ENCODE measurements around the gene FURIN. TPM values are rescaled to one million over a fixed set of nuclear protein-coding genes. Genes with fewer than 3 reads are reported as not detected.

Gene FURIN
- total and polyA plus RNA-seq, 9 of the 15 experiments (the other 6 are each of a cell fraction or from before 2014, with no cell fraction given): 0.92 to 99.9 (median 34.8) TPM

DNA sequence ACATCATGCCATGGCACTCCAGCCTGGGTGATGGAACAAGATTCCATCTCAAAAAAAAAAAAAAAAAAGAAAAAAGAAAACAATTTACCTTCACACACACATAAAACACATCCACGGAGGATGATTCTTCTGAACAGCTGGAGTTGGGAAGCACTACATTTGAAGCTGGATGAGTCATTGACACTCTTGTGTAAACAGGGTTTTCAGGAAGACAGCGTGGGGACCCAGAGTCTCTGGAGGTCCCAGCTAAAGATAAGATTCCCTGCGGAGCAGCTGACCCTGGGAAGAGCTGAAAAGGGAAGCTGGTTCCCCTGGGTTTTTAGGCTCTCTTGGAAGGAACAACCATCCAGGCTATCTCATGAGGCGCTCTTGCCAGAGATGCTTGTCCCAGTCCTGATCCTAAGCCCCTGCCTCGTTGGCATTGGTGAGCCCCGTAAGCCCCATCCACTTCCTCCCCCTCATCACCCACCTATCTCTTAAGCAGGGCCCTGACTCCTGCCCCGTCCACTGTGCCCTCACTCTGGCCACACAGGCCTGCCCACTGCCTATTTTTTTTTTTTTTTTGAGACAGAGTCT lies 32.0 kb upstream of the FURIN start (continued):
- TF ChIP-seq ZNF695 (CRISPR knock-in tag; IDR thresholded peaks at IDR 0.05): no peak
- TF ChIP-seq SMARCA5 (IDR thresholded peaks at IDR 0.05): no peak
- TF ChIP-seq BCOR (IDR thresholded peaks at IDR 0.05): no peak
- TF ChIP-seq ATF7 (IDR thresholded peaks at IDR 0.05): peak; percentile 64; the same call in 1 of the 2 replicates
- no peak for TF ChIP-seq ZNF217 (CRISPR knock-in tag; IDR thresholded peaks at IDR 0.05)

DNA sequence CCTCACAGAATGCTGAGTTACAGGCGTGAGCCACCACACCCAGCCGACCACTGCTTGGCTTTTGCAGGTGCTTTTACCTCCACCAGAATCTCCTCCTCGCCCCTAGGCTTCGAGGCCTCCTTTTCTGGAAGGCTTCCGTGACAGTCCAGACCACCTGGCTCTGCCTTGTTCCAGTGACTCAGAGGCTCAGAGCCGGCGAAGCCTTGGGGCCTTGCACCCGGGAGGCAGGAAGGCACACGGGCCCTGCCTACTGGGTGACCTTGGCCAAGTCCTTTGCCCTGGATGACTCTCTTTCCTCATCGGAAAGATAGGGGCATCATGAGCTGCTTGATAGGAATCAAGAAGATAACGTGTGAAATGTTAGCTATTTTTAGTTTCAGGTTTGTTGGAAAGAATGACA lies 31.3 kb upstream of the FURIN start:
- Histone ChIP-seq H3K4me2 (ENCODE audit: insufficient read depth, low read length) (peak overlapping the region; percentile 28), H3K4me3 (no peak overlapping the region), H3K36me3 (ENCODE audit: control insufficient read depth, insufficient read depth, low read length) (no peaks in the 10 kb centered on the region), H3K9ac (ENCODE audit: insufficient read depth in 1 of 2, low read depth in 2 of 2, low read length in 2 of 2) (peak overlapping the region; percentile 37 to 88; a peak in 3 of 4 replicates), H2AFZ (ENCODE audit: low read depth, low read length) (peak overlapping the region; percentile 83), H3K27me3 (ENCODE audit: control insufficient read depth in 2 of 2, insufficient read depth in 2 of 2, low read length in 2 of 2) (no peaks in the 10 kb centered on the region), H3K79me2 (ENCODE audit: control insufficient read depth, insufficient read depth, low read length) (no peaks in the 10 kb centered on the region), H3K27ac (ENCODE audit: extremely low read depth, low read depth, low read length) (peak overlapping the region; percentile 53; the same call in 2 of the 3 replicates), H3K9me1 (ENCODE audit: control insufficient read depth, insufficient read depth, low read length) (no peaks in the 10 kb centered on the region), H3K4me1 (replicated peaks in 1 of 2; ENCODE audit: control insufficient read depth in 2 of 2, insufficient read depth in 2 of 2, low read length in 2 of 2) (peaks cover 57 to 66% of the 10 kb centered on the region in 2 experiments), H4K20me1 (replicated peaks; ENCODE audit: control insufficient read depth, insufficient read depth, low read length) (no peaks in the 10 kb centered on the region), H3K9me3 (replicated peaks; ENCODE audit: control insufficient read depth, insufficient read depth, low read depth, low read length) (no peaks in the 10 kb centered on the region)
- no peak for FAIRE-seq
- no peak for ATAC-seq
- intact Hi-C loops (cut with micrococcal nuclease) (no loop called here), in situ Hi-C loops (cut with MboI) (no loop called here)
- no TSS peak for BruUV-seq (replicated peaks)
- CTCF ChIA-PET (ENCODE audit: low intra/inter-chr PET ratio): no interaction called here
- 37% methylated on average over 11 of the region's 11 CpGs for WGBS (ENCODE audit: insufficient coverage, low coverage, missing lambda C conversion rate)
- DNase-seq (ENCODE audit: extremely low read depth in 1 of 4, low spot score in 3 of 4): peak in 1 of 4 experiments; percentile 40
- POLR2A ChIA-PET: interaction anchor here (0.6 to 0.9 kb wide), 2 partner anchors 39 to 135 kb away, joined by 3 read pairs; no protein-coding TSS in a partner anchor
- TF ChIP-seq CCNT2 (IDR thresholded peaks at IDR 0.05; ENCODE audit: borderline replicate concordance, extremely low read depth, insufficient read length, low read depth, low read length) (no peak), ESRRA (IDR thresholded peaks at IDR 0.05; ENCODE audit: borderline replicate concordance, low read depth) (peak; percentile 52; the same call in 1 of the 2 replicates), ZBTB1 (CRISPR knock-in tag; IDR thresholded peaks at IDR 0.05; ENCODE audit: borderline replicate concordance, low read depth) (no peak), POLR2B (IDR thresholded peaks at IDR 0.05; ENCODE audit: low read depth, partially characterized antibody) (no peak), CEBPG (CRISPR knock-in tag; IDR thresholded peaks at IDR 0.05) (0 out of 2 replicates have a peak, but pooled peaks have one; percentile 16), CEBPG (tag; conservative IDR thresholded peaks at IDR 0.05 in 1 of 2, IDR thresholded peaks at IDR 0.05 in 1 of 2) (no peak), SMARCE1 (IDR thresholded peaks at IDR 0.05) (0 out of 2 replicates have a peak, but pooled peaks have one; percentile 21), ELF4 (CRISPR knock-in tag; IDR thresholded peaks at IDR 0.05) (no peak), MAFG (tag; conservative IDR thresholded peaks at IDR 0.05) (no peak), DMBX1 (CRISPR knock-in tag; IDR thresholded peaks at IDR 0.05; ENCODE audit: borderline replicate concordance) (peak; percentile 23; the same call in 1 of the 2 replicates), MEF2D (tag; conservative IDR thresholded peaks at IDR 0.05; ENCODE audit: low read depth) (peak; percentile 83; the same call in 1 of the 2 replicates), GATAD2A (IDR thresholded peaks at IDR 0.05) (peak; percentile 90)
- TF ChIP-seq, protein P1, sequence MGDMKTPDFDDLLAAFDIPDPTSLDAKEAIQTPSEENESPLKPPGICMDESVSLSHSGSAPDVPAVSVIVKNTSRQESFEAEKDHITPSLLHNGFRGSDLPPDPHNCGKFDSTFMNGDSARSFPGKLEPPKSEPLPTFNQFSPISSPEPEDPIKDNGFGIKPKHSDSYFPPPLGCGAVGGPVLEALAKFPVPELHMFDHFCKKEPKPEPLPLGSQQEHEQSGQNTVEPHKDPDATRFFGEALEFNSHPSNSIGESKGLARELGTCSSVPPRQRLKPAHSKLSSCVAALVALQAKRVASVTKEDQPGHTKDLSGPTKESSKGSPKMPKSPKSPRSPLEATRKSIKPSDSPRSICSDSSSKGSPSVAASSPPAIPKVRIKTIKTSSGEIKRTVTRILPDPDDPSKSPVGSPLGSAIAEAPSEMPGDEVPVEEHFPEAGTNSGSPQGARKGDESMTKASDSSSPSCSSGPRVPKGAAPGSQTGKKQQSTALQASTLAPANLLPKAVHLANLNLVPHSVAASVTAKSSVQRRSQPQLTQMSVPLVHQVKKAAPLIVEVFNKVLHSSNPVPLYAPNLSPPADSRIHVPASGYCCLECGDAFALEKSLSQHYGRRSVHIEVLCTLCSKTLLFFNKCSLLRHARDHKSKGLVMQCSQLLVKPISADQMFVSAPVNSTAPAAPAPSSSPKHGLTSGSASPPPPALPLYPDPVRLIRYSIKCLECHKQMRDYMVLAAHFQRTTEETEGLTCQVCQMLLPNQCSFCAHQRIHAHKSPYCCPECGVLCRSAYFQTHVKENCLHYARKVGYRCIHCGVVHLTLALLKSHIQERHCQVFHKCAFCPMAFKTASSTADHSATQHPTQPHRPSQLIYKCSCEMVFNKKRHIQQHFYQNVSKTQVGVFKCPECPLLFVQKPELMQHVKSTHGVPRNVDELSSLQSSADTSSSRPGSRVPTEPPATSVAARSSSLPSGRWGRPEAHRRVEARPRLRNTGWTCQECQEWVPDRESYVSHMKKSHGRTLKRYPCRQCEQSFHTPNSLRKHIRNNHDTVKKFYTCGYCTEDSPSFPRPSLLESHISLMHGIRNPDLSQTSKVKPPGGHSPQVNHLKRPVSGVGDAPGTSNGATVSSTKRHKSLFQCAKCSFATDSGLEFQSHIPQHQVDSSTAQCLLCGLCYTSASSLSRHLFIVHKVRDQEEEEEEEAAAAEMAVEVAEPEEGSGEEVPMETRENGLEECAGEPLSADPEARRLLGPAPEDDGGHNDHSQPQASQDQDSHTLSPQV (IDR thresholded peaks at IDR 0.05): peak; percentile 16; the same call in 1 of the 2 replicates
- TF ChIP-seq, protein P2, sequence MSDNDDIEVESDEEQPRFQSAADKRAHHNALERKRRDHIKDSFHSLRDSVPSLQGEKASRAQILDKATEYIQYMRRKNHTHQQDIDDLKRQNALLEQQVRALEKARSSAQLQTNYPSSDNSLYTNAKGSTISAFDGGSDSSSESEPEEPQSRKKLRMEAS (CRISPR knock-in tag; IDR thresholded peaks at IDR 0.05): peak; percentile 70

Data from K562 (cell line).